ENCODE measurements around the gene TRPM2. TPM values are rescaled to one million over a fixed set of nuclear protein-coding genes. Genes with fewer than 3 reads are reported as not detected.

The TRPM2 gene
- total RNA-seq (2.7 TPM), polyA plus RNA-seq (9.4 TPM)
- long read RNA-seq, donor 1, result 0 reads
- long read RNA-seq, donor 2, result 0 reads
- long read RNA-seq, donor 3, full-length matches to known transcripts, result 1 of 1 reads
- long read RNA-seq, donor 3, partial matches to known transcripts, result 0 of 1 reads
- long read RNA-seq, donor 3, other reads (novel, unspliced or antisense), result 0 of 1 reads
- long read RNA-seq, donor 4, full-length matches to known transcripts, result 1 of 1 reads
- long read RNA-seq, donor 4, partial matches to known transcripts, result 0 of 1 reads
- long read RNA-seq, donor 4, other reads (novel, unspliced or antisense), result 0 of 1 reads
- long read RNA-seq, donor 5, full-length matches to known transcripts, result 1 of 6 reads
- long read RNA-seq, donor 5, partial matches to known transcripts, result 0 of 6 reads
- long read RNA-seq, donor 5, other reads (novel, unspliced or antisense), result 5 of 6 reads
- long read RNA-seq, donor 6, partial matches to known transcripts, result 0 of 1 reads
- long read RNA-seq, donor 6, other reads (novel, unspliced or antisense), result 0 of 1 reads
- long read RNA-seq, donor 7, result 0 reads
- long read RNA-seq, donor 8, result 0 reads
- long read RNA-seq, donor 9, result 0 reads
- long read RNA-seq, donor 10, result 0 reads

- H3K27ac ChIP-seq (ENCODE audit: low read depth in 1 of 2, low read length in 1 of 2), result peak within 1 kb of the TSS; percentile 71 to 78
- peak in 7 of 9 donors; percentile 25 to 85 (median 54) for DNase-seq (ENCODE audit: low read depth in 6 of 9, low spot score in 9 of 9)
- peak within 1 kb of the TSS; percentile 27 to 40 for H3K4me3 ChIP-seq (ENCODE audit: low read length in 2 of 2)
- WGBS, result 38% methylated on average over 21 of the region's 21 CpGs
- peaks cover 52 to 71% of the 10 kb centered on the region in 2 donors for H3K4me1 ChIP-seq (ENCODE audit: control insufficient read depth in 2 of 2, insufficient read depth in 2 of 2, low read length in 2 of 2)
- H3K9me3 ChIP-seq (ENCODE audit: control insufficient read depth in 2 of 2, insufficient read depth in 1 of 2, low read length in 1 of 2), result no peaks in the 10 kb centered on the region
- H3K36me3 ChIP-seq (ENCODE audit: control insufficient read depth in 2 of 2, insufficient read depth in 2 of 2, low read length in 1 of 2), result no peaks in the 10 kb centered on the region
- peaks cover 17 to 33% of the 10 kb centered on the region in 2 donors for H3K27me3 ChIP-seq (ENCODE audit: control insufficient read depth in 2 of 2, insufficient read depth in 1 of 2, low read length in 1 of 2)
Measured at GRCh38 chr21:44353191-44353970, at the start of gene TRPM2. Gene TRPM2 (plus strand): TSS chr21:44353621. CDS start chr21:44353701, 80 bp downstream.

GRCh38 chr21:44304011-44304616 is 49.3 kb upstream of the TRPM2 start:
- H3K4me1 ChIP-seq (ENCODE audit: control insufficient read depth in 2 of 2, insufficient read depth in 2 of 2, low read length in 2 of 2), result peaks cover 9 to 26% of the 10 kb centered on the region in 2 donors
- DNase-seq (ENCODE audit: low read depth in 6 of 9, low spot score in 9 of 9), result no peak

GRCh38 chr21:44304877-44305293 is 48.5 kb upstream of the TRPM2 start:
- H3K27me3 ChIP-seq (ENCODE audit: control insufficient read depth in 2 of 2, insufficient read depth in 1 of 2, low read length in 1 of 2), result no peaks in the 10 kb centered on the region
- H3K4me1 ChIP-seq (ENCODE audit: control insufficient read depth in 2 of 2, insufficient read depth in 2 of 2, low read length in 2 of 2), result peaks cover 5 to 22% of the 10 kb centered on the region in 2 donors
- no peak overlapping the region for H3K4me3 ChIP-seq (ENCODE audit: low read length in 2 of 2)
- 91% methylated on average over 8 of the region's 8 CpGs for WGBS
- no peaks in the 10 kb centered on the region for H3K9me3 ChIP-seq (ENCODE audit: control insufficient read depth in 2 of 2, insufficient read depth in 1 of 2, low read length in 1 of 2)
- H3K36me3 ChIP-seq (ENCODE audit: control insufficient read depth in 2 of 2, insufficient read depth in 2 of 2, low read length in 1 of 2), result peaks cover under 1 to 7% of the 10 kb centered on the region in 2 donors
- H3K27ac ChIP-seq (ENCODE audit: low read depth in 1 of 2, low read length in 1 of 2), result no peak overlapping the region
- DNase-seq (ENCODE audit: low read depth in 6 of 9, low spot score in 9 of 9), result peak in 8 of 9 donors; percentile 21 to 67 (median 33)

More at GRCh38 chr21:44304011-44304616, 49.3 kb upstream of the TRPM2 start:
- Histone ChIP-seq H3K36me3 (ENCODE audit: control insufficient read depth in 2 of 2, insufficient read depth in 2 of 2, low read length in 1 of 2) (peaks cover 0 to 6% of the 10 kb centered on the region in 2 donors), H3K9me3 (ENCODE audit: control insufficient read depth in 2 of 2, insufficient read depth in 1 of 2, low read length in 1 of 2) (no peaks in the 10 kb centered on the region), H3K27me3 (ENCODE audit: control insufficient read depth in 2 of 2, insufficient read depth in 1 of 2, low read length in 1 of 2) (peaks cover 0 to 4% of the 10 kb centered on the region in 2 donors), H3K27ac (ENCODE audit: low read depth in 1 of 2, low read length in 1 of 2) (no peak overlapping the region), H3K4me3 (ENCODE audit: low read length in 2 of 2) (no peak overlapping the region)
- WGBS, result 97% methylated on average over 16 of the region's 16 CpGs

GRCh38 chr21:44305691-44306090 is 47.7 kb upstream of the TRPM2 start:
- peaks cover 7 to 8% of the 10 kb centered on the region in 2 donors for H3K36me3 ChIP-seq (ENCODE audit: control insufficient read depth in 2 of 2, insufficient read depth in 2 of 2, low read length in 1 of 2)
- peaks cover 4 to 19% of the 10 kb centered on the region in 2 donors for H3K4me1 ChIP-seq (ENCODE audit: control insufficient read depth in 2 of 2, insufficient read depth in 2 of 2, low read length in 2 of 2)
- 95% methylated on average over 9 of the region's 9 CpGs for WGBS

GRCh38 chr21:44306936-44307704 is 46.3 kb upstream of the TRPM2 start:
- H3K9me3 ChIP-seq (ENCODE audit: control insufficient read depth in 2 of 2, insufficient read depth in 1 of 2, low read length in 1 of 2), result no peaks in the 10 kb centered on the region
- no peak overlapping the region for H3K27ac ChIP-seq (ENCODE audit: low read depth in 1 of 2, low read length in 1 of 2)
- no peaks in the 10 kb centered on the region for H3K27me3 ChIP-seq (ENCODE audit: control insufficient read depth in 2 of 2, insufficient read depth in 1 of 2, low read length in 1 of 2)
- 98% methylated on average over 21 of the region's 21 CpGs for WGBS
- H3K4me3 ChIP-seq (ENCODE audit: low read length in 2 of 2), result no peak overlapping the region
- peaks cover 0 to 6% of the 10 kb centered on the region in 2 donors for H3K4me1 ChIP-seq (ENCODE audit: control insufficient read depth in 2 of 2, insufficient read depth in 2 of 2, low read length in 2 of 2)
- H3K36me3 ChIP-seq (ENCODE audit: control insufficient read depth in 2 of 2, insufficient read depth in 2 of 2, low read length in 1 of 2), result peaks cover 16 to 20% of the 10 kb centered on the region in 2 donors
- no peak for DNase-seq (ENCODE audit: low read depth in 6 of 9, low spot score in 9 of 9)

More at GRCh38 chr21:44305691-44306090, 47.7 kb upstream of the TRPM2 start:
- H3K27ac ChIP-seq (ENCODE audit: low read depth in 1 of 2, low read length in 1 of 2), result no peak overlapping the region
- H3K4me3 ChIP-seq (ENCODE audit: low read length in 2 of 2), result no peak overlapping the region
- H3K27me3 ChIP-seq (ENCODE audit: control insufficient read depth in 2 of 2, insufficient read depth in 1 of 2, low read length in 1 of 2), result no peaks in the 10 kb centered on the region
- no peak for DNase-seq (ENCODE audit: low read depth in 6 of 9, low spot score in 9 of 9)
- H3K9me3 ChIP-seq (ENCODE audit: control insufficient read depth in 2 of 2, insufficient read depth in 1 of 2, low read length in 1 of 2), result no peaks in the 10 kb centered on the region

GRCh38 chr21:44310628-44311507 is 42.6 kb upstream of the TRPM2 start:
- Histone ChIP-seq H3K4me1 (ENCODE audit: control insufficient read depth in 2 of 2, insufficient read depth in 2 of 2, low read length in 2 of 2) (no peaks in the 10 kb centered on the region), H3K27me3 (ENCODE audit: control insufficient read depth in 2 of 2, insufficient read depth in 1 of 2, low read length in 1 of 2) (no peaks in the 10 kb centered on the region), H3K4me3 (ENCODE audit: low read length in 2 of 2) (no peak overlapping the region), H3K27ac (ENCODE audit: low read depth in 1 of 2, low read length in 1 of 2) (no peak overlapping the region), H3K9me3 (ENCODE audit: control insufficient read depth in 2 of 2, insufficient read depth in 1 of 2, low read length in 1 of 2) (no peaks in the 10 kb centered on the region), H3K36me3 (ENCODE audit: control insufficient read depth in 2 of 2, insufficient read depth in 2 of 2, low read length in 1 of 2) (peaks cover 21 to 56% of the 10 kb centered on the region in 2 donors)
- 98% methylated on average over 28 of the region's 28 CpGs for WGBS
- DNase-seq (ENCODE audit: low read depth in 6 of 9, low spot score in 9 of 9), result no peak

- DNase-seq (ENCODE audit: low read depth in 6 of 9, low spot score in 9 of 9), result no peak
- 98% methylated on average over 22 of the region's 22 CpGs for WGBS
- peaks cover 24 to 66% of the 10 kb centered on the region in 2 donors for H3K36me3 ChIP-seq (ENCODE audit: control insufficient read depth in 2 of 2, insufficient read depth in 2 of 2, low read length in 1 of 2)
Measured at GRCh38 chr21:44312089-44312488, 41.3 kb upstream of the TRPM2 start.

More at GRCh38 chr21:44312089-44312488, 41.3 kb upstream of the TRPM2 start:
- H3K4me3 ChIP-seq (ENCODE audit: low read length in 2 of 2), result no peak overlapping the region
- no peaks in the 10 kb centered on the region for H3K4me1 ChIP-seq (ENCODE audit: control insufficient read depth in 2 of 2, insufficient read depth in 2 of 2, low read length in 2 of 2)
- H3K27me3 ChIP-seq (ENCODE audit: control insufficient read depth in 2 of 2, insufficient read depth in 1 of 2, low read length in 1 of 2), result no peaks in the 10 kb centered on the region
- H3K27ac ChIP-seq (ENCODE audit: low read depth in 1 of 2, low read length in 1 of 2), result no peak overlapping the region
- H3K9me3 ChIP-seq (ENCODE audit: control insufficient read depth in 2 of 2, insufficient read depth in 1 of 2, low read length in 1 of 2), result no peaks in the 10 kb centered on the region
